OCI-LY1 (cell line): ENCODE measurements around the gene DLEU7.

Experiments
- H2AFZ ChIP-seq: fragments of 200-600 bp; sonication (generic), shearing (Covaris generic); 2 replicates; pipeline ENCODE4 v1.6.0; 2014; ENCODE audit warnings: antibody characterized with exemption, mild to moderate bottlenecking, low read length
- H3F3A ChIP-seq: fragments of 200-600 bp; sonication (generic), shearing (Covaris generic); 2 replicates; pipeline ENCODE4 v1.6.0; 2014; ENCODE audit warnings: mild to moderate bottlenecking, antibody characterized with exemption, low read length, moderate library complexity; ENCODE audit not compliant: insufficient read depth
- H3K27ac ChIP-seq: fragments of 200-600 bp; sonication (generic); 2 replicates; pipeline ENCODE4 v1.5.1; 2014; ENCODE audit warnings: low read length, mixed run types, mild to moderate bottlenecking, low read depth; ENCODE audit not compliant: poor library complexity, severe bottlenecking
- H3K27me3 ChIP-seq: fragments of 200-600 bp; sonication (generic); 2 replicates; pipeline ENCODE4 v1.6.0; 2014; ENCODE audit warnings: antibody characterized with exemption, mild to moderate bottlenecking, low read length, moderate library complexity; ENCODE audit not compliant: insufficient read depth
- H3K36me3 ChIP-seq: fragments of 200-600 bp; sonication (generic); 2 replicates; pipeline ENCODE4 v1.6.1; 2014; ENCODE audit warnings: mild to moderate bottlenecking, antibody characterized with exemption, low read length, moderate library complexity, mixed read lengths; ENCODE audit not compliant: insufficient read depth
- H3K4me1 ChIP-seq: fragments of 200-600 bp; sonication (generic); 2 replicates; pipeline ENCODE4 v1.5.1; 2014; ENCODE audit warnings: mild to moderate bottlenecking, low read length, moderate library complexity; ENCODE audit not compliant: insufficient read depth, severe bottlenecking
- H3K4me2 ChIP-seq: fragments of 200-600 bp; sonication (generic), shearing (Covaris generic); 2 replicates; pipeline ENCODE4 v1.6.1; 2014; ENCODE audit warnings: low read length
- H3K4me3 ChIP-seq: fragments of 200-600 bp; sonication (generic); 2 replicates; pipeline ENCODE4 v1.5.1; 2014; ENCODE audit warnings: low read length, low read depth, mild to moderate bottlenecking, mixed read lengths; ENCODE audit not compliant: poor library complexity, severe bottlenecking
- H3K79me2 ChIP-seq: fragments of 200-600 bp; shearing (Covaris generic); 2 replicates; pipeline ENCODE4 v1.6.1; 2016; ENCODE audit warnings: mixed run types, low read length, mixed read lengths; ENCODE audit not compliant: insufficient read depth
- H3K9ac ChIP-seq: fragments of 200-600 bp; sonication (generic), shearing (Covaris generic); 2 replicates; pipeline ENCODE4 v1.6.1; 2014; ENCODE audit warnings: mild to moderate bottlenecking, low read length, mixed read lengths
- H3K9me2 ChIP-seq: fragments of 200-600 bp; sonication (generic), shearing (Covaris generic); 2 replicates; pipeline ENCODE4 v1.6.1; 2014; ENCODE audit warnings: low read depth, mild to moderate bottlenecking, low read length, mixed read lengths
- H3K9me3 ChIP-seq: fragments of 200-600 bp; shearing (Covaris generic); 2 replicates; pipeline ENCODE4 v1.6.1; 2014; ENCODE audit warnings: low read length, mixed read lengths
- H4K20me1 ChIP-seq: fragments of 200-600 bp; sonication (generic), shearing (Covaris generic); 2 replicates; pipeline ENCODE4 v1.6.0; 2016; ENCODE audit warnings: mild to moderate bottlenecking, low read length; ENCODE audit not compliant: insufficient read depth
- EZH2 ChIP-seq: fragments of 200-600 bp; sonication (generic), shearing (Covaris generic); IDR thresholded peaks from 2 replicates; pipeline ENCODE4 v1.8.0; 2017; ENCODE audit warnings: borderline replicate concordance, mixed run types, mild to moderate bottlenecking, antibody characterized with exemption, low read length, moderate library complexity, mixed read lengths
- TF ChIP-seq, protein P1 (sequence below): fragments of 200-600 bp; sonication (generic), shearing (Covaris generic); IDR thresholded peaks from 2 replicates; pipeline ENCODE4 v1.5.1; 2017; ENCODE audit warnings: mild to moderate bottlenecking, antibody characterized with exemption, low read length, moderate library complexity, mixed read lengths

The DLEU7 gene

DNA sequence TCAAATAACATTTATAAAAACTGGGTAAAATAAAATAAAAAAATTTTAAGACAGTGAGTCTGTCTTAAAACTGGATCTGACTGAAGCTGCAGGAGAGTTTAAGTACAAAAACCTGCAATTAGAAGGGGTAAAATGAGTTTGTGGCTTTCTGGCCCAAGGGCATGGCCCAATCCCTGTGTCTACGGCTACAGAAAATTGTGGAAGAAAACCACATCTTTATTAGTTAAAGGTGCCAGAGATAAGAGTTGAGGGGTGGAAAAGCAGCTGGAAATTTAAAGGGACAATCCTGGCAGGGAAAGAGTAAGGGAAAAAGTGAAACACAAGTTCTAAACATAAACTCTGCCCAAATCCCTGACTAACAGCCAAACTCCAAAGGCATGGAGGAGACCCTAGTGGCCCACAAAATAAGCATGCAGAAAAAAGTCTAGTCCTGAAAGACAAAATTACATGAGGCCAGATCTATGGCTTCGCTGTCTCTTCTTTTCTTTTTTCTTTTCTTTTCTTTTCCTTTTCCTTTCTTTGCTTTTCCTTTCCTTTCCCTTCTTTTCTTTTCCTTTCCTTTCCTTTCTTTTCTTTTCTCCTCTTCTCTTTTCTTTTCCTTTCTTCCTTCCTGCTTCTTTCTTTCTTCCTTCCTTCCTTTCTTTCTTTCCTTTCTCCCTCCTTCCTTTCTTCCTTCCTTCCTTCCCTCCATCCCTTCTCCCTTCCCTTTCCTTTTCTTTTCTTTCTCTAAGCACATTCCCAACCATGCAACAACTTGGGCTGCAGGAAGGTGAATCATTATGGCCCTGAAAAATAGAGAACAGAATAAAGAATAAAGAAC, 23.5 kb upstream of the DLEU7 start:
- no peaks in the 10 kb centered on the region for H3F3A ChIP-seq
- H3K27me3 ChIP-seq, result no peaks in the 10 kb centered on the region
- H3K4me3 ChIP-seq, result no peak overlapping the region
- H3K36me3 ChIP-seq, result no peaks in the 10 kb centered on the region
- no peaks in the 10 kb centered on the region for H3K79me2 ChIP-seq
- H2AFZ ChIP-seq, result no peak overlapping the region
- H3K9ac ChIP-seq, result no peak overlapping the region
- TF ChIP-seq, protein P1, sequence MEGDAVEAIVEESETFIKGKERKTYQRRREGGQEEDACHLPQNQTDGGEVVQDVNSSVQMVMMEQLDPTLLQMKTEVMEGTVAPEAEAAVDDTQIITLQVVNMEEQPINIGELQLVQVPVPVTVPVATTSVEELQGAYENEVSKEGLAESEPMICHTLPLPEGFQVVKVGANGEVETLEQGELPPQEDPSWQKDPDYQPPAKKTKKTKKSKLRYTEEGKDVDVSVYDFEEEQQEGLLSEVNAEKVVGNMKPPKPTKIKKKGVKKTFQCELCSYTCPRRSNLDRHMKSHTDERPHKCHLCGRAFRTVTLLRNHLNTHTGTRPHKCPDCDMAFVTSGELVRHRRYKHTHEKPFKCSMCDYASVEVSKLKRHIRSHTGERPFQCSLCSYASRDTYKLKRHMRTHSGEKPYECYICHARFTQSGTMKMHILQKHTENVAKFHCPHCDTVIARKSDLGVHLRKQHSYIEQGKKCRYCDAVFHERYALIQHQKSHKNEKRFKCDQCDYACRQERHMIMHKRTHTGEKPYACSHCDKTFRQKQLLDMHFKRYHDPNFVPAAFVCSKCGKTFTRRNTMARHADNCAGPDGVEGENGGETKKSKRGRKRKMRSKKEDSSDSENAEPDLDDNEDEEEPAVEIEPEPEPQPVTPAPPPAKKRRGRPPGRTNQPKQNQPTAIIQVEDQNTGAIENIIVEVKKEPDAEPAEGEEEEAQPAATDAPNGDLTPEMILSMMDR, result no peak
- no peak for TF ChIP-seq EZH2
- no peaks in the 10 kb centered on the region for H3K9me2 ChIP-seq
- H4K20me1 ChIP-seq, result no peaks in the 10 kb centered on the region
- peaks cover 10% of the 10 kb centered on the region for H3K4me1 ChIP-seq
- H3K9me3 ChIP-seq, result peaks cover 2% of the 10 kb centered on the region; the same call in 1 of the 2 replicates
- no peak overlapping the region for H3K27ac ChIP-seq
- no peak overlapping the region for H3K4me2 ChIP-seq

DNA sequence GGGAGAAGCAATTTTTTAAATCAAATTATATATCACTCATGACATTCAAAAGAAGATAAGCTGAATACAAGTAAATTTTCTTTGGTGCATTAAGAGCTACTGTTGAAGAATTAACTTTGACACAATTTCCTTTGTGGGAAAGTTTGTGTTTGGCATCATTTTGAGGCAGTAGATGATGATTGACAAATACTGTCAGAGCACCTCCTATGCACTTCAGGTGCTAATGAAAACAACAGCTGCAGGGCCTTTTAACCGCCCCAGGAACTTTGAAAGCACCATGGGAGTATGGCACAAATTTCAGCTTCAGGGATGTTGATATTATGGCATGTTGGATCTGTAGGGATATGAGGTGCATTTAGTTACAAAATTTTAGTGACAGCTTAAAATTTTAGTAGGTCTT, 21.0 kb upstream of the DLEU7 start:
- Histone ChIP-seq H3K4me2 (no peak overlapping the region), H3K27ac (peak overlapping the region; percentile 57), H3K27me3 (no peaks in the 10 kb centered on the region), H3K4me1 (peaks cover 10% of the 10 kb centered on the region), H3F3A (no peaks in the 10 kb centered on the region), H3K4me3 (no peak overlapping the region), H2AFZ (no peak overlapping the region), H3K79me2 (no peaks in the 10 kb centered on the region), H3K9me3 (peaks cover 2% of the 10 kb centered on the region; the same call in 1 of the 2 replicates), H3K36me3 (no peaks in the 10 kb centered on the region), H3K9me2 (no peaks in the 10 kb centered on the region), H3K9ac (no peak overlapping the region), H4K20me1 (no peaks in the 10 kb centered on the region)
- no peak for TF ChIP-seq EZH2
- TF ChIP-seq, protein P1, result no peak

DNA sequence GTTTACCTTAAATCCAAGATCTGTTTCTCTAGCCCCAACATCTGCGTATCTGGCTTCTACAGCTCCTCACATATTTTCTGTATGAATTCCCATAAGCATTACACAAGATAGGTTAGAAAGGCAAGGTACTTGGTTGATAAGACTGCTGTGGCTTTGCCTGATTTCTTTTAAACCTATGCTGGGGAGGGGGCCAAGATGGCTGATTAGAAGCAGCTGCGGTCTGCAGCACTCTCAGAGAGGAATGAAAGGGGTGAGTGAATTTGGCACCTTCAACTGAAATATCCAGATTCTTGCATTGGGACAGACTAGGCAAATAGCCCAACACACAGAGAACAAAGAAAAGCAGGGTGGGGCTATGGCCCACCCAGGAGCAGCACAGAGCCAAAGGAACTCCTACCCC, 12.2 kb upstream of the DLEU7 start:
- H3K4me1 ChIP-seq, result no peaks in the 10 kb centered on the region
- no peak overlapping the region for H3K9ac ChIP-seq
- no peaks in the 10 kb centered on the region for H3F3A ChIP-seq
- H4K20me1 ChIP-seq, result no peaks in the 10 kb centered on the region
- H3K36me3 ChIP-seq, result no peaks in the 10 kb centered on the region
- H3K27me3 ChIP-seq, result no peaks in the 10 kb centered on the region
- H3K9me3 ChIP-seq, result peaks cover 6% of the 10 kb centered on the region; the same call in 1 of the 2 replicates
- no peak overlapping the region for H3K4me2 ChIP-seq
- H3K9me2 ChIP-seq, result no peaks in the 10 kb centered on the region
- H2AFZ ChIP-seq, result no peak overlapping the region
- TF ChIP-seq EZH2, result no peak
- TF ChIP-seq, protein P1, result no peak
- H3K4me3 ChIP-seq, result no peak overlapping the region
- H3K79me2 ChIP-seq, result no peaks in the 10 kb centered on the region
- no peak overlapping the region for H3K27ac ChIP-seq
